HepG2 (cell line): ENCODE data around the gene COA7. TPM values are rescaled to one million over a fixed set of nuclear protein-coding genes. Genes with fewer than 3 reads are reported as not detected.

Source experiments
- BORCS8-MEF2B ChIP-seq: sonication (generic); formaldehyde crosslinking; IDR thresholded peaks from 2 replicates; pipeline ENCODE4 v1.8.0; 2022; ENCODE audit warnings: mild to moderate bottlenecking, missing genetic modification reagents
- HNF4A ChIP-seq: sonication (generic); formaldehyde crosslinking; IDR thresholded peaks from 2 replicates; pipeline ENCODE4 v1.4.0; 2020; ENCODE audit warnings: missing genetic modification reagents
- IRX3 ChIP-seq: sonication (generic); formaldehyde crosslinking; IDR thresholded peaks from 2 replicates; pipeline ENCODE4 v1.8.1; 2023; ENCODE audit warnings: mild to moderate bottlenecking, low read depth, missing genetic modification reagents, borderline replicate concordance
- MAFK ChIP-seq, 2 experiments: IDR thresholded peaks in 1 of 2; conservative IDR thresholded peaks in 1 of 2; 2 replicates each; pipeline ENCODE4 v1.6.1; 2011; ENCODE audit warnings: improper control_type of control experiment in 2 of 2, low read length in 2 of 2
- MED8 ChIP-seq: sonication (generic); formaldehyde crosslinking; IDR thresholded peaks from 2 replicates; pipeline ENCODE4 v1.8.1; 2023; ENCODE audit warnings: mild to moderate bottlenecking, missing genetic modification reagents; ENCODE audit not compliant: insufficient replicate concordance
- RAD21 ChIP-seq: fragments of 450-650 bp; formaldehyde crosslinking; IDR thresholded peaks from 2 replicates; pipeline ENCODE4 v1.5.0; 2020; ENCODE audit warnings: mild to moderate bottlenecking
- SAP130 ChIP-seq: IDR thresholded peaks from 2 replicates; pipeline ENCODE4 v1.6.1; 2016; ENCODE audit warnings: low read depth
- SMAD1 ChIP-seq: sonication (generic); formaldehyde crosslinking; IDR thresholded peaks from 2 replicates; pipeline ENCODE4 v1.4.0; 2020; ENCODE audit warnings: missing genetic modification reagents, low read depth, mild to moderate bottlenecking, borderline replicate concordance
- ZFP37 ChIP-seq: sonication (generic); formaldehyde crosslinking; IDR thresholded peaks from 2 replicates; pipeline ENCODE4 v1.4.0; 2020; ENCODE audit warnings: missing genetic modification reagents, borderline replicate concordance
- ZMYM3 ChIP-seq: sonication (generic); formaldehyde crosslinking; IDR thresholded peaks from 2 replicates; pipeline ENCODE4 v1.5.1; 2020; ENCODE audit warnings: mild to moderate bottlenecking, missing genetic modification reagents
- ZNF776 ChIP-seq: sonication (generic); formaldehyde crosslinking; IDR thresholded peaks from 2 replicates; pipeline ENCODE4 v1.4.0; 2020; ENCODE audit warnings: mild to moderate bottlenecking, missing genetic modification reagents
- polyA plus RNA-seq, 8 experiments: library from polyadenylated mRNA; depleted of rRNA in 3 of 8; stranded (reverse) in 7 of 8; unstranded in 1 of 8; fragments of >200 nt; fragmentation: Illumina TruSeq in 4 of 8; extraction: Trizol in 4 of 8; gene quantifications; 2 replicates each; pipeline versions ENCODE4 v1.2.1 to v1.2.3, GENCODE V29; 2011 to 2016; ENCODE audit warnings: low read depth in 4 of 8, missing spikeins in 1 of 8, mixed read lengths in 1 of 8; ENCODE audit not compliant: insufficient read depth in 1 of 8
- total RNA-seq, 5 experiments: library from RNA; depleted of rRNA; stranded (reverse); fragments of >200 nt; fragmentation: Illumina TruSeq; extraction: Trizol; gene quantifications; 2 replicates each; pipeline ENCODE4 v1.2.3, GENCODE V29; 2016; ENCODE audit warnings: low read depth in 1 of 5
- TF ChIP-seq, protein P1 (sequence below): sonication (generic); formaldehyde crosslinking; conservative IDR thresholded peaks from 2 replicates; pipeline ENCODE4 v1.4.0; 2020; ENCODE audit warnings: mild to moderate bottlenecking, missing genetic modification reagents, moderate library complexity
- TF ChIP-seq, protein P2 (sequence below): sonication (generic); formaldehyde crosslinking; IDR thresholded peaks from 2 replicates; pipeline ENCODE4 v1.4.0; 2020; ENCODE audit warnings: missing genetic modification reagents, borderline replicate concordance
- TF ChIP-seq, protein P3 (sequence below): IDR thresholded peaks from 2 replicates; pipeline ENCODE4 v1.6.1; 2016
- TF ChIP-seq, protein P4 (sequence below): sonication (generic); formaldehyde crosslinking; IDR thresholded peaks from 2 replicates; pipeline ENCODE4 v1.4.0; 2020; ENCODE audit warnings: missing genetic modification reagents
- TF ChIP-seq, protein P5 (sequence below): sonication (generic); formaldehyde crosslinking; IDR thresholded peaks from 2 replicates; pipeline ENCODE4 v1.4.0; 2020; ENCODE audit warnings: missing genetic modification reagents

The COA7 gene
- total and polyA plus RNA-seq, 2 of the 13 experiments (the other 11 are each of a cell fraction or from before 2014, with no cell fraction given) = 12.3 to 30.4 TPM

DNA sequence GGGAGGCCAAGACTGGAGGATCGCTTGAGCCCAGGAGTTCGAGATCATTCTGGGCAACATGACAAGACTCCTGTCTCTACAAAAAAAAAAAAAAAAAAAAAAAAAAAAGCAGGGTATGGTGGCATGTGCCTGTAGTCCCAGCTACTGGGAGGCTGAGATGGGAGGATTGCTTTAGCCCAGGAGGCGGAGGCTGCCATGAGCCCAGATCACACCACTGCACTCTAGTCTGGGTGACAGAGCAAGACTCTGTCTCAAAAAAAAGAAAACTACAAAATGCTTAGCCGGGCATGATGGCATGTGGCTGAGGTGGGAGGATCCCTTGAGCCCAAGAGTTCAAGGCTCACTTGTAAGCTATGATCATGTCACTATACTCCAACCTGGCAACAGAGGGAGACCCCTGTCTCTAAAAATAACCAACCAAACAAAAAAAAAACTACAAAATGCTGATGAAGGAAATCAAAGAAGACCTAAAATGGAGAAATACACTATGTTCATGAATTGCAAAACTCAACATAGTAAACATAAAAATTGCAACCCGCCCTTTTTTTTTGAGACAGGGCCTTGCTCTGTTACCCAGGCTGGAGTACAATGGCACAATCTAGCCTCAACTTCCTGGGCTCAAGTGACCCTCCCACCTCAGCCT lies 44.8 kb downstream of the COA7 start (continued):
- TF ChIP-seq, protein P1, sequence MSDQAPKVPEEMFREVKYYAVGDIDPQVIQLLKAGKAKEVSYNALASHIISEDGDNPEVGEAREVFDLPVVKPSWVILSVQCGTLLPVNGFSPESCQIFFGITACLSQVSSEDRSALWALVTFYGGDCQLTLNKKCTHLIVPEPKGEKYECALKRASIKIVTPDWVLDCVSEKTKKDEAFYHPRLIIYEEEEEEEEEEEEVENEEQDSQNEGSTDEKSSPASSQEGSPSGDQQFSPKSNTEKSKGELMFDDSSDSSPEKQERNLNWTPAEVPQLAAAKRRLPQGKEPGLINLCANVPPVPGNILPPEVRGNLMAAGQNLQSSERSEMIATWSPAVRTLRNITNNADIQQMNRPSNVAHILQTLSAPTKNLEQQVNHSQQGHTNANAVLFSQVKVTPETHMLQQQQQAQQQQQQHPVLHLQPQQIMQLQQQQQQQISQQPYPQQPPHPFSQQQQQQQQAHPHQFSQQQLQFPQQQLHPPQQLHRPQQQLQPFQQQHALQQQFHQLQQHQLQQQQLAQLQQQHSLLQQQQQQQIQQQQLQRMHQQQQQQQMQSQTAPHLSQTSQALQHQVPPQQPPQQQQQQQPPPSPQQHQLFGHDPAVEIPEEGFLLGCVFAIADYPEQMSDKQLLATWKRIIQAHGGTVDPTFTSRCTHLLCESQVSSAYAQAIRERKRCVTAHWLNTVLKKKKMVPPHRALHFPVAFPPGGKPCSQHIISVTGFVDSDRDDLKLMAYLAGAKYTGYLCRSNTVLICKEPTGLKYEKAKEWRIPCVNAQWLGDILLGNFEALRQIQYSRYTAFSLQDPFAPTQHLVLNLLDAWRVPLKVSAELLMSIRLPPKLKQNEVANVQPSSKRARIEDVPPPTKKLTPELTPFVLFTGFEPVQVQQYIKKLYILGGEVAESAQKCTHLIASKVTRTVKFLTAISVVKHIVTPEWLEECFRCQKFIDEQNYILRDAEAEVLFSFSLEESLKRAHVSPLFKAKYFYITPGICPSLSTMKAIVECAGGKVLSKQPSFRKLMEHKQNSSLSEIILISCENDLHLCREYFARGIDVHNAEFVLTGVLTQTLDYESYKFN = no peak
- no peak for TF ChIP-seq SMAD1
- TF ChIP-seq, protein P2, sequence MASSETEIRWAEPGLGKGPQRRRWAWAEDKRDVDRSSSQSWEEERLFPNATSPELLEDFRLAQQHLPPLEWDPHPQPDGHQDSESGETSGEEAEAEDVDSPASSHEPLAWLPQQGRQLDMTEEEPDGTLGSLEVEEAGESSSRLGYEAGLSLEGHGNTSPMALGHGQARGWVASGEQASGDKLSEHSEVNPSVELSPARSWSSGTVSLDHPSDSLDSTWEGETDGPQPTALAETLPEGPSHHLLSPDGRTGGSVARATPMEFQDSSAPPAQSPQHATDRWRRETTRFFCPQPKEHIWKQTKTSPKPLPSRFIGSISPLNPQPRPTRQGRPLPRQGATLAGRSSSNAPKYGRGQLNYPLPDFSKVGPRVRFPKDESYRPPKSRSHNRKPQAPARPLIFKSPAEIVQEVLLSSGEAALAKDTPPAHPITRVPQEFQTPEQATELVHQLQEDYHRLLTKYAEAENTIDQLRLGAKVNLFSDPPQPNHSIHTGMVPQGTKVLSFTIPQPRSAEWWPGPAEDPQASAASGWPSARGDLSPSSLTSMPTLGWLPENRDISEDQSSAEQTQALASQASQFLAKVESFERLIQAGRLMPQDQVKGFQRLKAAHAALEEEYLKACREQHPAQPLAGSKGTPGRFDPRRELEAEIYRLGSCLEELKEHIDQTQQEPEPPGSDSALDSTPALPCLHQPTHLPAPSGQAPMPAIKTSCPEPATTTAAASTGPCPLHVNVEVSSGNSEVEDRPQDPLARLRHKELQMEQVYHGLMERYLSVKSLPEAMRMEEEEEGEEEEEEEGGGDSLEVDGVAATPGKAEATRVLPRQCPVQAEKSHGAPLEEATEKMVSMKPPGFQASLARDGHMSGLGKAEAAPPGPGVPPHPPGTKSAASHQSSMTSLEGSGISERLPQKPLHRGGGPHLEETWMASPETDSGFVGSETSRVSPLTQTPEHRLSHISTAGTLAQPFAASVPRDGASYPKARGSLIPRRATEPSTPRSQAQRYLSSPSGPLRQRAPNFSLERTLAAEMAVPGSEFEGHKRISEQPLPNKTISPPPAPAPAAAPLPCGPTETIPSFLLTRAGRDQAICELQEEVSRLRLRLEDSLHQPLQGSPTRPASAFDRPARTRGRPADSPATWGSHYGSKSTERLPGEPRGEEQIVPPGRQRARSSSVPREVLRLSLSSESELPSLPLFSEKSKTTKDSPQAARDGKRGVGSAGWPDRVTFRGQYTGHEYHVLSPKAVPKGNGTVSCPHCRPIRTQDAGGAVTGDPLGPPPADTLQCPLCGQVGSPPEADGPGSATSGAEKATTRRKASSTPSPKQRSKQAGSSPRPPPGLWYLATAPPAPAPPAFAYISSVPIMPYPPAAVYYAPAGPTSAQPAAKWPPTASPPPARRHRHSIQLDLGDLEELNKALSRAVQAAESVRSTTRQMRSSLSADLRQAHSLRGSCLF (CRISPR knock-in tag) = no peak
- no peak for TF ChIP-seq BORCS8-MEF2B (CRISPR knock-in tag)
- TF ChIP-seq MED8 = no peak
- TF ChIP-seq ZNF776 (CRISPR knock-in tag) = no peak
- TF ChIP-seq ZFP37 = no peak
- no peak for TF ChIP-seq RAD21 (CRISPR knock-in tag)
- TF ChIP-seq, protein P3, sequence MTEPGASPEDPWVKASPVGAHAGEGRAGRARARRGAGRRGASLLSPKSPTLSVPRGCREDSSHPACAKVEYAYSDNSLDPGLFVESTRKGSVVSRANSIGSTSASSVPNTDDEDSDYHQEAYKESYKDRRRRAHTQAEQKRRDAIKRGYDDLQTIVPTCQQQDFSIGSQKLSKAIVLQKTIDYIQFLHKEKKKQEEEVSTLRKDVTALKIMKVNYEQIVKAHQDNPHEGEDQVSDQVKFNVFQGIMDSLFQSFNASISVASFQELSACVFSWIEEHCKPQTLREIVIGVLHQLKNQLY = no peak
- TF ChIP-seq, protein P4, sequence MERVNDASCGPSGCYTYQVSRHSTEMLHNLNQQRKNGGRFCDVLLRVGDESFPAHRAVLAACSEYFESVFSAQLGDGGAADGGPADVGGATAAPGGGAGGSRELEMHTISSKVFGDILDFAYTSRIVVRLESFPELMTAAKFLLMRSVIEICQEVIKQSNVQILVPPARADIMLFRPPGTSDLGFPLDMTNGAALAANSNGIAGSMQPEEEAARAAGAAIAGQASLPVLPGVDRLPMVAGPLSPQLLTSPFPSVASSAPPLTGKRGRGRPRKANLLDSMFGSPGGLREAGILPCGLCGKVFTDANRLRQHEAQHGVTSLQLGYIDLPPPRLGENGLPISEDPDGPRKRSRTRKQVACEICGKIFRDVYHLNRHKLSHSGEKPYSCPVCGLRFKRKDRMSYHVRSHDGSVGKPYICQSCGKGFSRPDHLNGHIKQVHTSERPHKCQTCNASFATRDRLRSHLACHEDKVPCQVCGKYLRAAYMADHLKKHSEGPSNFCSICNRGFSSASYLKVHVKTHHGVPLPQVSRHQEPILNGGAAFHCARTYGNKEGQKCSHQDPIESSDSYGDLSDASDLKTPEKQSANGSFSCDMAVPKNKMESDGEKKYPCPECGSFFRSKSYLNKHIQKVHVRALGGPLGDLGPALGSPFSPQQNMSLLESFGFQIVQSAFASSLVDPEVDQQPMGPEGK (CRISPR knock-in tag) = no peak
- TF ChIP-seq MAFK (conservative IDR thresholded peaks at IDR 0.05 in 1 of 2, IDR thresholded peaks at IDR 0.05 in 1 of 2; ENCODE audit: low read length in 2 of 2) = peak; percentile 59 to 72; a peak in 3 of 4 replicates
- no peak for TF ChIP-seq IRX3 (CRISPR knock-in tag)
- TF ChIP-seq, protein P5, sequence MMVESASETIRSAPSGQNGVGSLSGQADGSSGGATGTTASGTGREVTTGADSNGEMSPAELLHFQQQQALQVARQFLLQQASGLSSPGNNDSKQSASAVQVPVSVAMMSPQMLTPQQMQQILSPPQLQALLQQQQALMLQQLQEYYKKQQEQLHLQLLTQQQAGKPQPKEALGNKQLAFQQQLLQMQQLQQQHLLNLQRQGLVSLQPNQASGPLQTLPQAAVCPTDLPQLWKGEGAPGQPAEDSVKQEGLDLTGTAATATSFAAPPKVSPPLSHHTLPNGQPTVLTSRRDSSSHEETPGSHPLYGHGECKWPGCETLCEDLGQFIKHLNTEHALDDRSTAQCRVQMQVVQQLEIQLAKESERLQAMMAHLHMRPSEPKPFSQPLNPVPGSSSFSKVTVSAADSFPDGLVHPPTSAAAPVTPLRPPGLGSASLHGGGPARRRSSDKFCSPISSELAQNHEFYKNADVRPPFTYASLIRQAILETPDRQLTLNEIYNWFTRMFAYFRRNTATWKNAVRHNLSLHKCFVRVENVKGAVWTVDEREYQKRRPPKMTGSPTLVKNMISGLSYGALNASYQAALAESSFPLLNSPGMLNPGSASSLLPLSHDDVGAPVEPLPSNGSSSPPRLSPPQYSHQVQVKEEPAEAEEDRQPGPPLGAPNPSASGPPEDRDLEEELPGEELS (CRISPR knock-in tag) = no peak
- peak; percentile 32 for TF ChIP-seq HNF4A (CRISPR knock-in tag)
- 0 out of 2 replicates have a peak, but pooled peaks have one; percentile 27 for TF ChIP-seq ZMYM3 (CRISPR knock-in tag)
- 0 out of 2 replicates have a peak, but pooled peaks have one; percentile 20 for TF ChIP-seq SAP130
